Measurements from ENCODE around the gene SAP30BP.

The SAP30BP gene

DNA sequence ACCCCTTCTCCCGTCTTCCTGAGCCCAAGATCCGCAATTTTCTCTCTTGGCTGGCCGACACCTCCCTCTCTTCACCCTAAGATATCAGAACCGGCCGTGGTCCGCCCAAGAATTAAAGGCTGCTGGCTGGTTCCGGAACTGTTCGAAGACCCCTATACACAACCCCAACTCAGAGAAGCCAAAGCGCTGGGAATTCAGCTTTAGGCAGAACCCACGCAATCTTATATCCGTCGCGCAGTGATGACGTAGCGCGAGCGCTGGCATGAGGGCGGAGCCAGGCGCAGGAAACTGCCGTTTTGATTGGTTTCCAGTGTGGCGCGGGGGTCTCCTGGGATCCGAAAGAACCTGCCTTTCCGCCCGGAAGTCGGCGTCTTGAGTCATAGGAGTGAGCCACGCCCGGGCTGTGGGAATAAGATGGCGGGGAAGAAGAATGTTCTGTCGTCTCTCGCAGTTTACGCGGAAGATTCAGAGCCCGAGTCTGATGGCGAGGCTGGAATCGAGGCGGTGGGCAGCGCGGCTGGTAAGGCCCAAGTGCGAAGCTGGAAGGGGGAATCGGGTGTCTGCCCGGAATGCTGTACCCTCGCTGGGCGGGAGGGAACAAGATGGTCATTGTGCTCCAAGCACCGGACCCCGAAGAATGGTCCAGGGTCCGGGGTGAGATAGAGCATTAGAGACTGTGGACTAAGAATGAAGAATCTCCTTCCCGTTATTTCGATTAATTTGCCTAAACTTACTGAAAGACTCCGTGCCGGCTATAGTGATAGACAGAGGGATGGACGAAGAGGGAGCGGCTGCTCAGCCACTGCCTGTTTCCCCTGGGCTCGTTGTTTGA is at the start of gene SAP30BP, which contains the start of gene RECQL5:
TSS of gene SAP30BP (plus strand) at position 380 of the 832 bp plus-strand sequence. CDS start at position 415, 35 bp downstream.
TSS of gene RECQL5 (minus strand) at position 196 of the 832 bp plus-strand sequence. CDS start 597 bp downstream, outside the sequence.
- Histone ChIP-seq H3K4me3 (ENCODE audit: low read depth in 1 of 2, low read length in 2 of 2) (peak within 1 kb of the TSS; percentile 80 to 94), H3K4me1 (ENCODE audit: control insufficient read depth in 1 of 2, insufficient read depth in 2 of 2, low read length in 2 of 2) (peaks cover 18 to 22% of the 10 kb centered on the region in 2 donors), H3K36me3 (ENCODE audit: control insufficient read depth in 1 of 2, insufficient read depth in 2 of 2, low read length in 2 of 2) (peaks cover 22 to 35% of the 10 kb centered on the region in 2 donors), H3K9me3 (ENCODE audit: control insufficient read depth in 1 of 2, low read length in 2 of 2) (no peaks in the 10 kb centered on the region), H3K27ac (ENCODE audit: low read depth, low read length) (peak within 1 kb of the TSS; percentile 83), H3K27me3 (ENCODE audit: control insufficient read depth in 1 of 2, insufficient read depth in 2 of 2, low read length in 2 of 2) (no peaks in the 10 kb centered on the region), H3K9ac (ENCODE audit: low read depth in 1 of 2, low read length in 2 of 2) (peak within 1 kb of the TSS; percentile 67 to 97)

DNA sequence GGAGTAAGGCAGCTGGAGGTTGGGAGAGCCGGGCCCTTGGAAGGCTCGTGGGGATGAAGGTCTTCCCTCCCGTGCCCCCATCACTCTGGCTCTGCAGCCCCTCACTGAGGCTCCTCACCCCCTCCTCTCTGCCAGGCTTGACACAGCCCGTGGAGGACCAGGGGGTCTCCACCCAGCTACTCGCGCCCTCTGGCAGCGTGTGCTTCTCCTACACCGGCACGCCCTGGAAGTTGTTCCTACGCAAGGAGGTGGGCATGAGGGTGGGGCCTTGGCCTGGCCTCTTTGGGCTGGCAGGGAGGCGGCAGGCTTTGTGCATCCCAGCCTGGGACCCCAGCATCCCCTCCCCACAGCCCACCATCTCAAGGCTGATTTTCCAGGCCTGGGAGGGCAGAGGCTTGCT is 49.5 kb upstream of the SAP30BP start:
- Histone ChIP-seq H3K9me3 (ENCODE audit: control insufficient read depth in 1 of 2, low read length in 2 of 2) (no peaks in the 10 kb centered on the region), H3K9ac (ENCODE audit: low read depth in 1 of 2, low read length in 2 of 2) (peak overlapping the region in 1 of 2 donors; percentile 62), H3K4me3 (ENCODE audit: low read depth in 1 of 2, low read length in 2 of 2) (peak overlapping the region in 1 of 2 donors; percentile 21), H3K36me3 (ENCODE audit: control insufficient read depth in 1 of 2, insufficient read depth in 2 of 2, low read length in 2 of 2) (peaks cover 20 to 93% of the 10 kb centered on the region in 2 donors), H3K27ac (ENCODE audit: low read depth, low read length) (peak overlapping the region; percentile 5), H3K4me1 (ENCODE audit: control insufficient read depth in 1 of 2, insufficient read depth in 2 of 2, low read length in 2 of 2) (peaks cover 25 to 39% of the 10 kb centered on the region in 2 donors), H3K27me3 (ENCODE audit: control insufficient read depth in 1 of 2, insufficient read depth in 2 of 2, low read length in 2 of 2) (no peaks in the 10 kb centered on the region)

DNA sequence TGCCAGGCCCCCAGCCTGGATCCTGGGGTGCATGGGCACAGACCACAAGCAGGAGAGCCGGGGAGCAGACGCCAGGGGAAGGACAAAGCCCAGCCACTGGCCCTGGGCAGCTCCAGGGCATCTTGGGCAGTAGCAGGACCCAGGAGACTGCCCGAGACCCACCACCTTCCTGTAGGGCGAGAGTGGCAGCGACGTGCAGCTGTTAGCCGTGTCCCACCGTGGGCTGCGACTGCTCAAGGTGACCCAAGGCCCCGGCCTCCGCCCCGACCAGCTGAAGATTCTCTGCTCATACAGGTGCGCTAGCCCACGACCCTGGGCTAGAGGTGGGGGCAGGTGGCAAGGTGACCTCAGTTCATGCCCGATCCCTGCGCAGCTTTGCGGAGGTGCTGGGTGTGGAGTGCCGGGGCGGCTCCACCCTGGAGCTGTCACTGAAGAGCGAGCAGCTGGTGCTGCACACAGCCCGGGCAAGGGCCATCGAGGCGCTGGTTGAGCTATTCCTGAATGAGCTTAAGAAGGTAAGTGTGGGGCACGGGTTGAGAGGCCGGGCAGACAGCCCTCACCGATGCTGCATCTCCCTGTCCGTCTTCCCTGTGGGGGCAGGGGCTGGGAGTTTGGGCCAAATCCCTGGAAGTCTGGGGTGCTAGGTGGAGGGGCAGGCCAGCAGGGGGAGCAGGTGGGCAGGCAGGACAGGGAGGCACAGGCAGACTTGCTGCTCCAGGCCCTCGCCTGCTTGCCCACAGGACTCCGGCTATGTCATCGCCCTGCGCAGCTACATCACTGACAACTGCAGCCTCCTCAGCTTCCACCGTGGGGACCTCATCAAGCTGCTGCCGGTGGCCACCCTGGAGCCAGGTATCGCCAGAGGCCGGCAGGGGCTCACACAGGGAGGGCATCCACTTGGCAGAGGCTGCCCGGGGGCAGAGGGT is 47.4 kb upstream of the SAP30BP start:
- no peak overlapping the region for H3K4me3 ChIP-seq (ENCODE audit: low read depth in 1 of 2, low read length in 2 of 2)
- H3K27ac ChIP-seq (ENCODE audit: low read depth, low read length), result no peak overlapping the region
- peaks cover 10 to 93% of the 10 kb centered on the region in 2 donors for H3K36me3 ChIP-seq (ENCODE audit: control insufficient read depth in 1 of 2, insufficient read depth in 2 of 2, low read length in 2 of 2)
- H3K27me3 ChIP-seq (ENCODE audit: control insufficient read depth in 1 of 2, insufficient read depth in 2 of 2, low read length in 2 of 2), result no peaks in the 10 kb centered on the region
- H3K4me1 ChIP-seq (ENCODE audit: control insufficient read depth in 1 of 2, insufficient read depth in 2 of 2, low read length in 2 of 2), result peaks cover 18 to 29% of the 10 kb centered on the region in 2 donors
- no peaks in the 10 kb centered on the region for H3K9me3 ChIP-seq (ENCODE audit: control insufficient read depth in 1 of 2, low read length in 2 of 2)
- H3K9ac ChIP-seq (ENCODE audit: low read depth in 1 of 2, low read length in 2 of 2), result no peak overlapping the region

DNA sequence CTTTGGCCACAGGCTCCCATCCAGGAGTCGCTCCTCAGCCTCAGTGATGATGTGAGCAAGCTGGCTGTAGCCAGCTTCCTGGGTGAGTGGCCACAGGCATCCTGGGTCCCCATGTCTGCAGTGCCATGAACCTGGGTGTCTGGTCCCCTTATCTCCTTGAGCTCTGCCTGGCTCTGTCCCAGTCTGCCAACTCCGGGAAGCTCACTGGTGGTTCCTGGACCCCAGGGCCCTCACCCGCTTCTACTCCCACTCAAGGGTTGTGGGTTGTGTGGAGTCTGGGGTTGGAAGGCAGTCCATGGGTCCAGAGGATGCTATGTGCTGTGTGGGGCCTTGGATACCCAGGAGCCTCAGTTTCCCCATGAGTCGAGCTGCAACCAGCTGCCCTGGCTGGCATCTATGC is 45.6 kb upstream of the SAP30BP start:
- Histone ChIP-seq H3K4me3 (ENCODE audit: low read depth in 1 of 2, low read length in 2 of 2) (no peak overlapping the region), H3K9ac (ENCODE audit: low read depth in 1 of 2, low read length in 2 of 2) (no peak overlapping the region), H3K27ac (ENCODE audit: low read depth, low read length) (no peak overlapping the region), H3K27me3 (ENCODE audit: control insufficient read depth in 1 of 2, insufficient read depth in 2 of 2, low read length in 2 of 2) (no peaks in the 10 kb centered on the region), H3K36me3 (ENCODE audit: control insufficient read depth in 1 of 2, insufficient read depth in 2 of 2, low read length in 2 of 2) (peaks cover 15 to 93% of the 10 kb centered on the region in 2 donors), H3K9me3 (ENCODE audit: control insufficient read depth in 1 of 2, low read length in 2 of 2) (no peaks in the 10 kb centered on the region), H3K4me1 (ENCODE audit: control insufficient read depth in 1 of 2, insufficient read depth in 2 of 2, low read length in 2 of 2) (peaks cover 11 to 15% of the 10 kb centered on the region in 2 donors)

DNA sequence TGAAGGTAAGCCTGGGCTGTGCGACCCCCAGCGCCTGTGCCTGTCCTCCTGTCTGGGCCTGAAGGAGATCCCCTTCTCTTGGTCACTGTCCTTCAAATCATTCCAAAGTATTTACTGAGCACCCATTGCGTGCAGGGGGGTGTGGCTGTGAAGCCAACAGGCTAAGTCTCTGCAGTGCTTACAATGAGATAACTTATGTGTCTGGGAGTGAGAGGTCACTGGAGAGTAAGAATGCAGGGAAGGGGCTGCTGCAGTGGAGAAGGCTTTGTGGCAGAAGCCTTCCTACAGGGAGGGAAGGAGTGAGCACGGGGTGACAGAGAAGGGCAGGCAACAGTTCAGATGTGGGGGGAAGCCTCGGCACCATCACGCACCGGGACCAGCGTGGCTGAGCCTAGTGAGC is 45.1 kb upstream of the SAP30BP start:
- Histone ChIP-seq H3K27ac (ENCODE audit: low read depth, low read length) (no peak overlapping the region), H3K36me3 (ENCODE audit: control insufficient read depth in 1 of 2, insufficient read depth in 2 of 2, low read length in 2 of 2) (peaks cover 21 to 93% of the 10 kb centered on the region in 2 donors), H3K27me3 (ENCODE audit: control insufficient read depth in 1 of 2, insufficient read depth in 2 of 2, low read length in 2 of 2) (no peaks in the 10 kb centered on the region)

DNA sequence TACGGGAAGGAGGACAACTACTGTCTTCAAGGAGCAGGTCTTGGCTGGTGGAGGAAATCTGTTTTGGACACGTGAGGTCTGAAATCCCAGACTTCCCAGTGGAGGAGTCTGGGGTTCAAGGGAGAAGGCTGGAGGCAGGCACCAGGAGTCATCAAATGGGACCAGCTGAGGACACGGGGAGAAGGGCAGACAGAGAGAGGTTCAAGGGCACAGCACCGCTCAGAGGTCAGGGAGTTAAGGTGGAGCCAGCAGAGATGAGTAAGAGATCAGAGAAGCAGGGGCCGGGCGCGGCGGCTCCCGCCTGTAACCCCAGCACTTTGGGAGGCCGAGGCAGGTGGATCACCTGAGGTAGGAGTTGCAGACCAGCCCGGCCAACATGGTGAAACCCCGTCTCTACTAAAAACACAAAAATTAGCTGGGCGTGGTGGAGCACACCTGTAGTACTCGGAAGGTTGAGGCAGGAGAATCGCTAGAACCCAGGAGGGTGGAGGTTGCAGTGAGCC is 44.3 kb upstream of the SAP30BP start:
- peaks cover 20 to 91% of the 10 kb centered on the region in 2 donors for H3K36me3 ChIP-seq (ENCODE audit: control insufficient read depth in 1 of 2, insufficient read depth in 2 of 2, low read length in 2 of 2)
- peaks cover 0 to 3% of the 10 kb centered on the region in 2 donors for H3K4me1 ChIP-seq (ENCODE audit: control insufficient read depth in 1 of 2, insufficient read depth in 2 of 2, low read length in 2 of 2)
- no peaks in the 10 kb centered on the region for H3K27me3 ChIP-seq (ENCODE audit: control insufficient read depth in 1 of 2, insufficient read depth in 2 of 2, low read length in 2 of 2)
- H3K4me3 ChIP-seq (ENCODE audit: low read depth in 1 of 2, low read length in 2 of 2), result no peak overlapping the region
- no peak overlapping the region for H3K27ac ChIP-seq (ENCODE audit: low read depth, low read length)
- H3K9ac ChIP-seq (ENCODE audit: low read depth in 1 of 2, low read length in 2 of 2), result no peak overlapping the region
- no peaks in the 10 kb centered on the region for H3K9me3 ChIP-seq (ENCODE audit: control insufficient read depth in 1 of 2, low read length in 2 of 2)

More for the DNA sequence above, 45.1 kb upstream of the SAP30BP start:
- Histone ChIP-seq H3K4me3 (ENCODE audit: low read depth in 1 of 2, low read length in 2 of 2) (no peak overlapping the region), H3K4me1 (ENCODE audit: control insufficient read depth in 1 of 2, insufficient read depth in 2 of 2, low read length in 2 of 2) (peaks cover 5 to 9% of the 10 kb centered on the region in 2 donors), H3K9ac (ENCODE audit: low read depth in 1 of 2, low read length in 2 of 2) (no peak overlapping the region), H3K9me3 (ENCODE audit: control insufficient read depth in 1 of 2, low read length in 2 of 2) (no peaks in the 10 kb centered on the region)

DNA sequence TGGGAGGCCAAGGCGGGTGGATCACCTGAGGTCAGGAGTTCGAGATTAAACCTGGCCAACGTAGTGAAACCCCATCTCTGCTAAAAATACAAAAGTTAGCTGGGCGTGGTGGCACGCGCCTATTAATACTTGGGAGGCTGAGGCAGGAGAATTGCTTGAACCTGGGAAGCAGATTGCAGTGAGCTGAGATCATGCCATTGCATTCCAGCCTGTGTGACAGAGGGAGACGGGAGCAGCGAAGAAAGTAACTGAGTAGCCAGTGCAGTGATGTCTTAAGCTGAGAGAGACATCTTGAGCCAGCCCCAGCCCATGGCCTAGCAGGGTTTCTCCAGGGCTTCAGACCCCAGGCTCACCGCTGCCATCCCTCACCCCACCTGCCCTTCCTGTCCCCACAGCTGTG is 43.8 kb upstream of the SAP30BP start:
- Histone ChIP-seq H3K27me3 (ENCODE audit: control insufficient read depth in 1 of 2, insufficient read depth in 2 of 2, low read length in 2 of 2) (no peaks in the 10 kb centered on the region), H3K4me3 (ENCODE audit: low read depth in 1 of 2, low read length in 2 of 2) (no peak overlapping the region), H3K27ac (ENCODE audit: low read depth, low read length) (no peak overlapping the region), H3K9me3 (ENCODE audit: control insufficient read depth in 1 of 2, low read length in 2 of 2) (no peaks in the 10 kb centered on the region), H3K9ac (ENCODE audit: low read depth in 1 of 2, low read length in 2 of 2) (no peak overlapping the region), H3K36me3 (ENCODE audit: control insufficient read depth in 1 of 2, insufficient read depth in 2 of 2, low read length in 2 of 2) (peaks cover 15 to 86% of the 10 kb centered on the region in 2 donors), H3K4me1 (ENCODE audit: control insufficient read depth in 1 of 2, insufficient read depth in 2 of 2, low read length in 2 of 2) (no peaks in the 10 kb centered on the region)

DNA sequence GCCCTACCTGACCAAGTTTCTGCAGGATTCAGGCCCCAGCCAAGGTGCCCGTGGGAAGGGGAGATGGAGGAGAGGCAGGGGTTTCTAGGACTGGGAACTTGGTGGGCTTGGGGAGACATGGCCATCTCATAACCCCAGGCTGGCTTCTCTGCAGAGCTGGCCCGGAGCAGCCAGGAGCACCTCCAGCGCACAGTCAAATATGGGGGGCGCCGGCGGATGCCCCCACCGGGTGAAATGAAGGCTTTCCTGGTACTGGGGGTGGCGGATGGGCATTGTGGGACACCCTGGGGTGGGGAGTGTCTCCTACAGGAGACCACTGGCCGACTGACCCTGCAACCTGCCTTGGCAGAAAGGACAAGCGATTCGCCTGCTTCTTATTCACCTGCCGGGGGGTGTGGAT is 43.1 kb upstream of the SAP30BP start:
- H3K4me3 ChIP-seq (ENCODE audit: low read depth in 1 of 2, low read length in 2 of 2), result no peak overlapping the region
- H3K4me1 ChIP-seq (ENCODE audit: control insufficient read depth in 1 of 2, insufficient read depth in 2 of 2, low read length in 2 of 2), result no peaks in the 10 kb centered on the region
- H3K36me3 ChIP-seq (ENCODE audit: control insufficient read depth in 1 of 2, insufficient read depth in 2 of 2, low read length in 2 of 2), result peaks cover 15 to 86% of the 10 kb centered on the region in 2 donors
- H3K27ac ChIP-seq (ENCODE audit: low read depth, low read length), result no peak overlapping the region
- H3K9me3 ChIP-seq (ENCODE audit: control insufficient read depth in 1 of 2, low read length in 2 of 2), result no peaks in the 10 kb centered on the region
- H3K9ac ChIP-seq (ENCODE audit: low read depth in 1 of 2, low read length in 2 of 2), result no peak overlapping the region
- H3K27me3 ChIP-seq (ENCODE audit: control insufficient read depth in 1 of 2, insufficient read depth in 2 of 2, low read length in 2 of 2), result no peaks in the 10 kb centered on the region

DNA sequence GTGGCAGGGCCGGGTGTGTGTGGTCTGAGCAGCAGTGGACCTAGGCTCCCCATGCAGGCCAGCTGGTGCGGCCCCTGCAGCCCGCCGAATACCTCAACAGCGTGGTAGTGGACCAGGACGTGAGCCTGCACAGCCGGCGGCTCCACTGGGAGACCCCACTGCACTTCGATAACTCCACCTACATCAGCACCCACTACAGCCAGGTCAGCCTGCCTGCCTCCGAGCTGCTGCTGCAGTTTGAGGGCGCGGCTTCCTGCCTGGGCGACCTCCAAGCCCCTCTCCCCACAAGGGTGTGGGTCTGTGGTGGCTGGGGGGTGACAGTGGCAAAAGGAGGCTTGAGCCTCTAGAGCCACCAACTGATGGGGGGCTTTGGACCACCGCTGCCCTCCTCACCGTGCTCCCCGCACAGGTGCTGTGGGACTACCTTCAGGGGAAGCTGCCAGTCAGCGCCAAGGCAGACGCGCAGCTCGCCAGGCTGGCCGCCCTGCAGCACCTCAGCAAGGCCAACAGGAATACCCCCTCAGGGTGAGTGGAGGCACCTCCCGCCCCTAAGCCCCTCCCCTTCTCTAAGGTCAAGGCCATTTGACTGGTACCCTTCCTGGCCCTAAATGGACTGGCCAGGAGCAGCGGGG is 42.3 kb upstream of the SAP30BP start:
- Histone ChIP-seq H3K27ac (ENCODE audit: low read depth, low read length) (no peak overlapping the region), H3K9ac (ENCODE audit: low read depth in 1 of 2, low read length in 2 of 2) (no peak overlapping the region), H3K4me3 (ENCODE audit: low read depth in 1 of 2, low read length in 2 of 2) (no peak overlapping the region), H3K36me3 (ENCODE audit: control insufficient read depth in 1 of 2, insufficient read depth in 2 of 2, low read length in 2 of 2) (peaks cover 15 to 82% of the 10 kb centered on the region in 2 donors), H3K27me3 (ENCODE audit: control insufficient read depth in 1 of 2, insufficient read depth in 2 of 2, low read length in 2 of 2) (no peaks in the 10 kb centered on the region), H3K9me3 (ENCODE audit: control insufficient read depth in 1 of 2, low read length in 2 of 2) (no peaks in the 10 kb centered on the region), H3K4me1 (ENCODE audit: control insufficient read depth in 1 of 2, insufficient read depth in 2 of 2, low read length in 2 of 2) (no peaks in the 10 kb centered on the region)
